ENCODE data around the gene NSUN3. TPM values are rescaled to one million over a fixed set of nuclear protein-coding genes. Genes with fewer than 3 reads are reported as not detected.

The NSUN3 gene
- total and polyA plus RNA-seq, 8 donors = 3.3 to 9.7 (median 5.4) TPM

DNA sequence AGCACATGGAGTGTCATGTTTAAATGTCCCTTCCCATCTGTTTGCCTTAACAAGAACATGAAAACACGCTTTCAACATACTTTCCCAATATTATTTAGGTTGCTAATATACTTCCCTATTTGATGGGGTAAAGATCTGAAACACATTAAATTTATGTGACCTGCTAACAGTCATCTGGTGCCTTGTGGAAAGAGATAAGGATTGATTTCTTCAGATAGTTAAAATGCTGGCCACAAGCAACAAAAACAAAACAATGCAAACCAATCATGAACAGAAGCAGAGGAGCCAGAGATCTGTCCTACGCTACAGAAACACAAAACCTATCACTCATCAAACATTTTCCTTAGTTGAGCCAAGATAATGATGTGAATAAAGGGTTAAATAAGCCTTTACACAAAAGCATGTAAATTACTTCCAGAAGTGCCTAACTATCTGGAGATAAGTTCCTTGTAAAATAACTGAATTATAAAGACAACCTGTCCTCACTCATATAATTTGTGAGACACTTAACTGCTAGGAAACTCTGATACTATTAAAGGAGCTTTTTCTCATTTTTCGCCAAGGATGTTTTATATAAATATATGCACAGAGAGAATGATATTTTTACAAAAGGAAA lies 109.9 kb downstream of the NSUN3 start:
- intact Hi-C loops (cut with DNase I) = no loop called here
- Histone ChIP-seq H3K4me1 (no peaks in the 10 kb centered on the region), H3K27me3 (no peaks in the 10 kb centered on the region), H3K36me3 (no peaks in the 10 kb centered on the region), H3K9me3 (no peaks in the 10 kb centered on the region), H3K27ac (no peak overlapping the region), H3K4me3 (no peak overlapping the region)
- TF ChIP-seq, protein P1, sequence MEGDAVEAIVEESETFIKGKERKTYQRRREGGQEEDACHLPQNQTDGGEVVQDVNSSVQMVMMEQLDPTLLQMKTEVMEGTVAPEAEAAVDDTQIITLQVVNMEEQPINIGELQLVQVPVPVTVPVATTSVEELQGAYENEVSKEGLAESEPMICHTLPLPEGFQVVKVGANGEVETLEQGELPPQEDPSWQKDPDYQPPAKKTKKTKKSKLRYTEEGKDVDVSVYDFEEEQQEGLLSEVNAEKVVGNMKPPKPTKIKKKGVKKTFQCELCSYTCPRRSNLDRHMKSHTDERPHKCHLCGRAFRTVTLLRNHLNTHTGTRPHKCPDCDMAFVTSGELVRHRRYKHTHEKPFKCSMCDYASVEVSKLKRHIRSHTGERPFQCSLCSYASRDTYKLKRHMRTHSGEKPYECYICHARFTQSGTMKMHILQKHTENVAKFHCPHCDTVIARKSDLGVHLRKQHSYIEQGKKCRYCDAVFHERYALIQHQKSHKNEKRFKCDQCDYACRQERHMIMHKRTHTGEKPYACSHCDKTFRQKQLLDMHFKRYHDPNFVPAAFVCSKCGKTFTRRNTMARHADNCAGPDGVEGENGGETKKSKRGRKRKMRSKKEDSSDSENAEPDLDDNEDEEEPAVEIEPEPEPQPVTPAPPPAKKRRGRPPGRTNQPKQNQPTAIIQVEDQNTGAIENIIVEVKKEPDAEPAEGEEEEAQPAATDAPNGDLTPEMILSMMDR (IDR thresholded peaks at IDR 0.05) = no peak
- ATAC-seq (no peak), FAIRE-seq (no peak), DNase-seq (no peak)
- 72 to 77% methylated on average over 3 of the region's 3 CpGs for WGBS, 2 donors

DNA sequence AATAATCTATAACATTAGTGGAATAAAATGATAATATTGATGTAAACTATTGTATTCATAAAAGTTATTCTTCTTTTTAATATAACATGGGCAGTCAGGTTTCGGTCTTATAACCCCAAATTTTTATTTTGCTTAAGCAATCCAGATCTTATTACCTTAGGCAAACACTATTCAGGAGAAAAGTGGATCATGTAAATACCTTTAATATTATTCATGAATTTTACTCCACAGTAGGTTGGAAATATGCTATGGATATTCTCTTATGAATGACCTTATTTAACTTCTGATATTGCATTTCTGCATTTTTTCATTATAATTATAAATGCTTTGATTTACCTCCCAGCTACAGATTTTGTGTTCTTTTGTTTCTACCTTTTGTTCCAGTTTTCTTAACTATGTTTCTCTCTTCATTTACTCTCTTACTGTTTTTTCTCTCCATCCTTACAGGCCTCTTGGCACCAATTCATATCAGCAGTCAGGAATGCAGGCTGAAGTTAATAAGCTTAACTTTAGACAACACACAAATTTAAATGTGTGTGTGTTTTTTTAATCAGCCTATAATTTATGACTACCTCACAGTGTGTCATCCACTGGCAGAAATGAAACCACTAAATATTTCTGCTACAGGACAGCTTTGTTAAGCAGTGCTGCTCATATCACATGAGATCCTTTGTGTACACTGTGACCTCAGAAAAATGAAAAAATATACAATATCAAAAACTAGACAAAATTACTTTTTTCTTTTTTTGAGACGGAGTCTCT lies 111.0 kb downstream of the NSUN3 start:
- TF ChIP-seq, protein P1 (IDR thresholded peaks at IDR 0.05) = no peak
- Histone ChIP-seq H3K27ac (no peak overlapping the region), H3K36me3 (no peaks in the 10 kb centered on the region), H3K4me3 (no peak overlapping the region), H3K27me3 (no peaks in the 10 kb centered on the region), H3K9me3 (no peaks in the 10 kb centered on the region), H3K4me1 (no peaks in the 10 kb centered on the region)
- intact Hi-C loops (cut with DNase I) = no loop called here
- WGBS, 2 donors = 77 to 78% methylated on average over 2 of the region's 2 CpGs
- no peak for DNase-seq
- no peak for FAIRE-seq
- peak in 1 of 4 donors; percentile 18 for ATAC-seq

DNA sequence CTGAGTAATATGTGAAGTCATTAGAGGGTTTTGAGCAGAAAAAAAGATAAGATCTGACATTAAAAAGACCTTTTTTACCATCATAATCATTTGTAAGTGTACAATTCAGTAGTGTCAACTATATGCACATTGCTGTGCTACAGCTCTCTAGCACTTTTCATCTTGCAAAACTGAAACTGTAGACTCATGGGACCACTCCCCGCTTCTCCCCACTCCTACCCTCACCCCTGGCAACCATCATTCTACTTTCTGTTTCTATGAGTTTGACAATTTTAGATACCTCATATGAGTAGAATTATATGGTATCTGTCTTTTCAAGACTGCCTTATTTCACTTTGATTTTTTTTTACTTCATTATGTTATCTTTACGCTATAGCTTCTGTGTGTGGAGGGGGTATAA lies 112.8 kb downstream of the NSUN3 start:
- Histone ChIP-seq H3K27me3 (no peaks in the 10 kb centered on the region), H3K9me3 (no peaks in the 10 kb centered on the region), H3K27ac (no peak overlapping the region), H3K4me3 (no peak overlapping the region), H3K36me3 (no peaks in the 10 kb centered on the region), H3K4me1 (no peaks in the 10 kb centered on the region)
- intact Hi-C loops (cut with DNase I) = no loop called here
- 85 to 88% methylated on average over 2 of the region's 2 CpGs for WGBS, 2 donors
- DNase-seq (no peak), ATAC-seq (no peak), FAIRE-seq (no peak)
- TF ChIP-seq, protein P1 (IDR thresholded peaks at IDR 0.05) = no peak

DNA sequence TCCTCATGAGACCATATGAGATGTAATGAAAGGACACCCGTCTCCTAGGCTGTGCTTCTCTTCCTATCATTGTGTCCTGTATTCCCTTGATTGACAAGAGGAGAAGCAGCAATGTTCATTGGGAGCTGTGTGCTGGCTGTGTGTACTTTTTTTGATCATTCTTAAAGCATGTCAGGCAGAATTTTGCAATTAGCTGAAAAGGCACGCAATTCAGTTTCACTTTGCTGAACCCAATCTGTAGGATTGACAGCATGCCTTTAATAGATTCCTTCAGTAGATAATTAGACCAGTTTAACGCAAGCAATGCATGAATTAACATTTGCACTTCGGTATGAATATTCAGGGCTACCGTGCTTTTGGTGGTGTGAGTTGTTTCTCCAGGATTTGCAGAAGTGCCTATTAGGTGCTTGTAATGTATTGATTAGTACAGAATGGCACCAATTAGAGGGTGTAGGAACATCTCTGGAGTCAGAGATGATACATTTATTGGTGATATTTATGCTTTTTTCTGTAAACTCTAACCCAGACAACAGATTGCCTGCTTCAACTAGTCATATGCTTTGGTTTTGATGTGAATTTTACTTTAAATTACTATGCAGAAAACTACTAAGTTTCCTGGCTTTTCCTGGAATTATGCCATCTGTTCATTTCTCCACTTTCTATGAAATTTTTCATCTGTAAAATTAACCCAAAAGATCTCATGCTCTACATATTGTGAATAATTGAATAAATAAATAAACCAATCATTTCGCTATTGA lies 114.3 kb downstream of the NSUN3 start:
- intact Hi-C loops (cut with DNase I) = no loop called here
- H3K36me3 ChIP-seq = no peaks in the 10 kb centered on the region
- H3K4me1 ChIP-seq = no peaks in the 10 kb centered on the region
- no peaks in the 10 kb centered on the region for H3K9me3 ChIP-seq
- FAIRE-seq (no peak), DNase-seq (no peak), ATAC-seq (no peak)
- no peak overlapping the region for H3K27ac ChIP-seq
- no peak overlapping the region for H3K4me3 ChIP-seq
- TF ChIP-seq, protein P1 (IDR thresholded peaks at IDR 0.05) = no peak
- peaks cover 0 to 3% (median 0%) of the 10 kb centered on the region in 4 donors for H3K27me3 ChIP-seq
- 43 to 50% methylated on average over 6 of the region's 6 CpGs for WGBS, 2 donors

Other genes with a start within 250 kb of the NSUN3 start
- 10 to 100 TPM in 1 of 6 donors, 1 to 10 TPM in 5; 1.4 to 11.1 (median 5.3) TPM for gene PROS1, start 89.2 kb upstream of the NSUN3 start, total RNA-seq
- gene PROS1, start 89.2 kb upstream of the NSUN3 start, polyA plus RNA-seq = 1 to 10 TPM; 1.6 to 6.4 TPM
- 1 to 10 TPM; 2.1 to 6.1 (median 3.5) TPM for gene ARL13B, start 82.9 kb upstream of the NSUN3 start, total RNA-seq
- gene ARL13B, start 82.9 kb upstream of the NSUN3 start, polyA plus RNA-seq = 1 to 10 TPM; 1.9 to 3.4 TPM
- 1 to 10 TPM; 1.7 to 3.4 (median 2.3) TPM for gene STX19, start 34.5 kb upstream of the NSUN3 start, total RNA-seq
- 1 to 10 TPM; 3.5 to 7.5 TPM for gene STX19, start 34.5 kb upstream of the NSUN3 start, polyA plus RNA-seq
- 1 to 10 TPM; 3.0 to 5.0 (median 4.0) TPM for gene DHFR2, start 145 bp upstream of the NSUN3 start, total RNA-seq
- gene DHFR2, start 145 bp upstream of the NSUN3 start, polyA plus RNA-seq = 1 to 10 TPM; 1.9 to 3.6 TPM